SK-N-SH treated with all-trans-retinoic acid at 6 μM for 48 hours (cell line): Measurements from ENCODE around the gene ERCC6.

Experiments
- ATAC-seq: fragments of 200-7000 bp; cut with Tn5 transposase; 3 replicates; pipeline ENCODE4 v1.9.1; 2020; ENCODE audit warnings: mild to moderate bottlenecking, moderate library complexity
- ARNTL ChIP-seq: fragments of 450-650 bp; formaldehyde crosslinking; IDR thresholded peaks from 2 replicates; pipeline ENCODE4 v1.5.0; 2020; ENCODE audit warnings: low read depth, mild to moderate bottlenecking, moderate library complexity, borderline replicate concordance
- BACH2 ChIP-seq: fragments of 250-450 bp; sonication (Bioruptor Pico); IDR thresholded peaks from 2 replicates; pipeline ENCODE4 v1.9.0; 2021; ENCODE audit warnings: mild to moderate bottlenecking, borderline replicate concordance
- CSDC2 ChIP-seq: fragments of 250-450 bp; sonication (Bioruptor Pico); IDR thresholded peaks from 2 replicates; pipeline ENCODE4 v1.5.0; 2020; ENCODE audit warnings: mild to moderate bottlenecking, moderate library complexity
- CSRNP3 ChIP-seq: fragments of 250-450 bp; sonication (Bioruptor Pico); IDR thresholded peaks from 2 replicates; pipeline ENCODE4 v1.5.1; 2021; ENCODE audit warnings: mild to moderate bottlenecking, moderate library complexity
- ESRRG ChIP-seq: fragments of 250-450 bp; sonication (Bioruptor Pico); IDR thresholded peaks from 2 replicates; pipeline ENCODE4 v1.6.1; 2021; ENCODE audit warnings: mild to moderate bottlenecking
- GLIS3 ChIP-seq: fragments of 250-450 bp; sonication (Bioruptor Pico); IDR thresholded peaks from 2 replicates; pipeline ENCODE4 v1.5.0; 2020; ENCODE audit warnings: mild to moderate bottlenecking, moderate library complexity
- OSR1 ChIP-seq: fragments of 250-450 bp; sonication (Bioruptor Pico); IDR thresholded peaks from 2 replicates; pipeline ENCODE4 v1.8.0; 2022; ENCODE audit warnings: moderate library complexity, mild to moderate bottlenecking, inconsistent platforms
- PATZ1 ChIP-seq: fragments of 250-450 bp; sonication (Bioruptor Pico); IDR thresholded peaks from 2 replicates; pipeline ENCODE4 v1.8.0; 2020; ENCODE audit warnings: mild to moderate bottlenecking, moderate library complexity, borderline replicate concordance
- POU6F1 ChIP-seq: fragments of 250-450 bp; sonication (Bioruptor Pico); IDR thresholded peaks from 2 replicates; pipeline ENCODE4 v1.8.0; 2021; ENCODE audit warnings: low read depth, mild to moderate bottlenecking, moderate library complexity, borderline replicate concordance
- PPARA ChIP-seq: fragments of 250-450 bp; sonication (Bioruptor Pico); IDR thresholded peaks from 2 replicates; pipeline ENCODE4 v1.5.0; 2020; ENCODE audit warnings: mild to moderate bottlenecking, borderline replicate concordance
- TOX ChIP-seq: fragments of 250-450 bp; sonication (Bioruptor Pico); IDR thresholded peaks from 2 replicates; pipeline ENCODE4 v1.8.0; 2021; ENCODE audit warnings: mild to moderate bottlenecking, moderate library complexity, borderline replicate concordance
- TSHZ2 ChIP-seq: fragments of 250-450 bp; sonication (Bioruptor Pico); IDR thresholded peaks from 2 replicates; pipeline ENCODE4 v1.5.0; 2020; ENCODE audit warnings: mild to moderate bottlenecking, moderate library complexity
- ZC3H10 ChIP-seq: fragments of 250-450 bp; sonication (Bioruptor Pico); IDR thresholded peaks from 2 replicates; pipeline ENCODE4 v1.5.1; 2021; ENCODE audit warnings: mild to moderate bottlenecking, moderate library complexity
- ZNF8 ChIP-seq: fragments of 450-650 bp; formaldehyde crosslinking; IDR thresholded peaks from 2 replicates; pipeline ENCODE4 v1.5.0; 2020; ENCODE audit warnings: mild to moderate bottlenecking, moderate library complexity

Gene ERCC6

GRCh38 chr10:49577182-49577925 lies 38.4 kb upstream of the ERCC6 start:
- ATAC-seq, result no peak
- TF ChIP-seq PPARA (CRISPR knock-in tag) (no peak), POU6F1 (CRISPR knock-in tag) (no peak), ARNTL (CRISPR knock-in tag) (no peak), CSDC2 (no peak), ZC3H10 (no peak), CSRNP3 (CRISPR knock-in tag) (no peak), GLIS3 (CRISPR knock-in tag) (no peak), TOX (CRISPR knock-in tag) (no peak), TSHZ2 (CRISPR knock-in tag) (no peak), PATZ1 (CRISPR knock-in tag) (no peak), BACH2 (CRISPR knock-in tag) (no peak)

DNA sequence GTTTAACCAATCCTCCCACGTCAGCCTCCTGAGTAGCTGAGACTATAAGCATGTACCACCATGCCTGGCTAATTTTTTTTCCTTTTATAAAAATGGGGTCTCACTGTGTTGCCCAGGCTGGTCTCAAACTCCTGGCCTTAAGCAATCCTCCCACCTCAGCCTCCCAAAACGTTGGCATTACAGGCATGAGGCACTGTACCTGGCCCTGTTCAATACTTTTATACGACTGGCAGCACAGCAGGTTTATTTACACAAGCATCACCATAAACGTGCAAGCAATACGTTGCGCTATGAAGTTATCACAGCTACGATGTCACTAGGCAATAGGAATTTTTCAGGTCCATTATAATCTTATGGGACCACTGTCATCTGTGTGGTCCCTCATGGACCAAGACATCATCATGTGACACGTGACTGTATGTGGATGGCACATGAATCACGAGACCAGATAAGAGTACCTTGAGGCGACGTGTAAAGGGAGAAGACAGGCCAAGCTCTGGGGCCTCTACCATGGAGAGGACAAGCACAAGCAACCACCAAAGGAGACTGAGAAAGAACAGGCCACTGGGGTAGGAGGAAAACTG lies 36.7 kb upstream of the ERCC6 start:
- ATAC-seq, result no peak
- TF ChIP-seq POU6F1 (CRISPR knock-in tag) (no peak), OSR1 (no peak), ZNF8 (CRISPR knock-in tag) (no peak), PATZ1 (CRISPR knock-in tag) (no peak), CSDC2 (no peak), ZC3H10 (no peak)

- ATAC-seq, result no peak
- TF ChIP-seq CSRNP3 (CRISPR knock-in tag) (no peak), OSR1 (no peak), ESRRG (CRISPR knock-in tag) (no peak)
Measured at GRCh38 chr10:49572594-49573114, 33.7 kb upstream of the ERCC6 start.
